H9 (cell line): ENCODE results near the gene PLXNA4. TPM values are rescaled to one million over a fixed set of nuclear protein-coding genes. Genes with fewer than 3 reads are reported as not detected.

ENCODE experiments used
- DNase-seq: peaks from one replicate; pipeline ENCODE4 v3.0.0-alpha.2; 2017
- H2AFZ ChIP-seq: one replicate; pipeline ENCODE4 v1.6.1; 2013; ENCODE audit warnings: mild to moderate bottlenecking, low read length, control low read depth, moderate library complexity
- H2AK5ac ChIP-seq: 2 replicates; pipeline ENCODE4 v1.6.1; 2013; ENCODE audit warnings: low read length, control low read depth, mixed read lengths; ENCODE audit not compliant: insufficient read length
- H2BK120ac ChIP-seq: one replicate; pipeline ENCODE4 v1.6.1; 2013; ENCODE audit warnings: low read depth, mild to moderate bottlenecking, low read length, control low read depth, inconsistent platforms; ENCODE audit not compliant: poor library complexity, severe bottlenecking
- H2BK12ac ChIP-seq: 2 replicates; pipeline ENCODE4 v1.6.1; 2013; ENCODE audit warnings: low read length, control low read depth, mixed read lengths, low read depth; ENCODE audit not compliant: insufficient read length
- H2BK15ac ChIP-seq: 2 replicates; pipeline ENCODE4 v1.6.1; 2013; ENCODE audit warnings: low read depth, low read length, control low read depth
- H2BK20ac ChIP-seq: one replicate; pipeline ENCODE4 v1.6.1; 2013; ENCODE audit warnings: low read depth, mild to moderate bottlenecking, low read length, control low read depth, inconsistent platforms; ENCODE audit not compliant: poor library complexity, severe bottlenecking
- H2BK5ac ChIP-seq: 2 replicates; pipeline ENCODE4 v1.6.1; 2013; ENCODE audit warnings: low read length, control low read depth, mixed read lengths; ENCODE audit not compliant: insufficient read length
- H3K14ac ChIP-seq: 2 replicates; pipeline ENCODE4 v1.6.1; 2013; ENCODE audit warnings: low read length, control low read depth; ENCODE audit not compliant: insufficient read depth
- H3K18ac ChIP-seq: 2 replicates; pipeline ENCODE4 v1.6.1; 2013; ENCODE audit warnings: low read depth, mild to moderate bottlenecking, mixed read lengths, low read length, control low read depth; ENCODE audit not compliant: insufficient read length
- H3K23ac ChIP-seq: 2 replicates; pipeline ENCODE4 v1.6.1; 2013; ENCODE audit warnings: low read length, control low read depth, mixed read lengths, low read depth; ENCODE audit not compliant: insufficient read length
- H3K23me2 ChIP-seq: 2 replicates; pipeline ENCODE4 v1.6.1; 2013; ENCODE audit warnings: low read depth, mild to moderate bottlenecking, mixed read lengths, low read length, control low read depth; ENCODE audit not compliant: insufficient read length, poor library complexity, severe bottlenecking
- H3K27ac ChIP-seq: 2 replicates; pipeline ENCODE4 v1.5.1; 2013; ENCODE audit warnings: low read length, control low read depth, mixed read lengths, low read depth; ENCODE audit not compliant: insufficient read length
- H3K27me3 ChIP-seq: 2 replicates; pipeline ENCODE4 v1.6.1; 2013; ENCODE audit warnings: low read length, control low read depth, inconsistent platforms; ENCODE audit not compliant: insufficient read depth
- H3K4ac ChIP-seq: 2 replicates; pipeline ENCODE4 v1.6.1; 2013; ENCODE audit warnings: low read depth, mild to moderate bottlenecking, control low read depth, inconsistent platforms, low read length, moderate library complexity
- H3K4me1 ChIP-seq: 2 replicates; pipeline ENCODE4 v1.6.1; 2013; ENCODE audit warnings: low read length, control low read depth, inconsistent platforms; ENCODE audit not compliant: insufficient read depth
- H3K4me2 ChIP-seq: 2 replicates; pipeline ENCODE4 v1.6.1; 2013; ENCODE audit warnings: low read length, control low read depth, mixed read lengths; ENCODE audit not compliant: insufficient read length, insufficient read depth
- H3K56ac ChIP-seq: 2 replicates; pipeline ENCODE4 v1.6.1; 2013; ENCODE audit warnings: low read depth, mild to moderate bottlenecking, mixed read lengths, low read length, control low read depth; ENCODE audit not compliant: insufficient read length
- H3K79me1 ChIP-seq: 2 replicates; pipeline ENCODE4 v1.6.1; 2013; ENCODE audit warnings: low read depth, mild to moderate bottlenecking, moderate library complexity, low read length, control low read depth, inconsistent platforms; ENCODE audit not compliant: insufficient read depth, poor library complexity, severe bottlenecking
- H3K79me2 ChIP-seq: 2 replicates; pipeline ENCODE4 v1.6.1; 2013; ENCODE audit warnings: low read length, control low read depth, inconsistent platforms; ENCODE audit not compliant: insufficient read depth
- H3K9ac ChIP-seq: 2 replicates; pipeline ENCODE4 v1.6.1; 2013; ENCODE audit warnings: low read length, control low read depth, mixed read lengths; ENCODE audit not compliant: insufficient read length; ENCODE audit errors: extremely low read depth
- H3K9me3 ChIP-seq: one replicate; pipeline ENCODE4 v1.6.1; 2013; ENCODE audit warnings: low read depth, low read length, inconsistent platforms; ENCODE audit not compliant: control insufficient read depth
- H3T11ph ChIP-seq: one replicate; pipeline ENCODE4 v1.6.1; 2013; ENCODE audit warnings: mild to moderate bottlenecking, low read length, control low read depth, inconsistent platforms
- H4K20me1 ChIP-seq: one replicate; pipeline ENCODE4 v1.6.1; 2013; ENCODE audit not compliant: control insufficient read depth, insufficient read length, insufficient read depth
- H4K5ac ChIP-seq: 2 replicates; pipeline ENCODE4 v1.6.1; 2013; ENCODE audit warnings: low read depth, mild to moderate bottlenecking, mixed read lengths, low read length, control low read depth; ENCODE audit not compliant: insufficient read length
- H4K8ac ChIP-seq: replicated peaks from 2 replicates; pipeline ENCODE4 v1.6.1; 2013; ENCODE audit warnings: low read length, control low read depth, mixed read lengths, low read depth; ENCODE audit not compliant: insufficient read length
- H4K91ac ChIP-seq: 2 replicates; pipeline ENCODE4 v1.6.1; 2013; ENCODE audit warnings: low read depth, mild to moderate bottlenecking, moderate library complexity, mixed read lengths, low read length, control low read depth; ENCODE audit not compliant: insufficient read length
- H3K27ac Mint-ChIP-seq, 3 experiments: 2 replicates in 2 of 3; 3 replicates in 1 of 3; pipeline ENCODE4 v1.8.0; 2020 to 2021; ENCODE audit warnings: mixed read lengths in 3 of 3, mild to moderate bottlenecking in 1 of 3, moderate library complexity in 1 of 3
- H3K27me3 Mint-ChIP-seq: 2 replicates; pipeline ENCODE4 v1.8.0; 2021; ENCODE audit warnings: low read depth, mild to moderate bottlenecking, moderate library complexity, mixed read lengths
- H3K36me3 Mint-ChIP-seq, 3 experiments: 2 replicates in 2 of 3; 3 replicates in 1 of 3; pipeline ENCODE4 v1.8.0; 2020 to 2021; ENCODE audit warnings: low read depth in 3 of 3, mixed read lengths in 3 of 3; ENCODE audit not compliant: insufficient read depth in 1 of 3
- H3K4me1 Mint-ChIP-seq, 2 experiments: 2 replicates each; pipeline ENCODE4 v1.8.0; 2020; ENCODE audit warnings: mixed read lengths in 2 of 2
- H3K4me3 Mint-ChIP-seq, 2 experiments: 2 replicates in 1 of 2; 3 replicates in 1 of 2; pipeline ENCODE4 v1.8.0; 2020 to 2021; ENCODE audit warnings: mild to moderate bottlenecking in 2 of 2, mixed read lengths in 2 of 2, moderate library complexity in 1 of 2
- H3K9me3 Mint-ChIP-seq, 2 experiments: 2 replicates in 1 of 2; 3 replicates in 1 of 2; pipeline ENCODE4 v1.8.0; 2020; ENCODE audit warnings: mild to moderate bottlenecking in 2 of 2, mixed read lengths in 2 of 2, moderate library complexity in 1 of 2
- WGBS: extraction: QIAGEN DNeasy Blood & Tissue Kit; methylation state at CpG from one replicate; pipeline ENCODE4 v1.1.7; 2013; ENCODE audit warnings: missing lambda C conversion rate, low lambda C conversion rate, mixed read lengths; ENCODE audit not compliant: insufficient read length; ENCODE audit errors: extremely low coverage; 5-methylcytosine and 5-hydroxymethylcytosine counted together
- total RNA-seq: library from RNA; stranded (reverse); gene quantifications from 2 replicates; pipeline ENCODE4 v1.2.1, GENCODE V29; 2021
- TF ChIP-seq, protein P1 (sequence below): fragments of 200-600 bp; sonication (generic); conservative IDR thresholded peaks from 3 replicates; pipeline ENCODE4 v1.8.0; 2021; ENCODE audit warnings: antibody characterized with exemption, mild to moderate bottlenecking

PLXNA4 gene
- total RNA-seq, 1 experiment from 2014 or later: 0.35 TPM

DNA sequence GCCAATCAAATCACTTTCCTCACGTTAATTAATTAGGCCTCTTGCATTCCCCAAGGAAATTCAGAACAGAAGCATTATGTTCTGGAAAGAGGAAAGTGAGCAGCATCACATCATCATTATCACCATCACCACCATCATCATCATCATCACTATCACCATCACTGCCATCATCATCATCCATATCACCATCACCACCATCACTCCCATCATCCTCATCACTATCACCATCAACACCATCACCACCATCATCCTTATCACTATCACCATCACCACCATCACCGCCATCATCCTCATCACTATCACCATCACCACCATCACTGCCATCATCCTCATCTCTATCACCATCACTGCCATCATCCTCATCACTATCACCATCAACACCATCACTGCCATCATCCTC lies 31.4 kb upstream of the PLXNA4 start:
- Histone ChIP-seq H4K5ac (no peak overlapping the region), H3K27me3 (no peaks in the 10 kb centered on the region), H3K14ac (no peak overlapping the region), H3K23me2 (no peaks in the 10 kb centered on the region), H2BK12ac (no peak overlapping the region), H3K23ac (no peak overlapping the region), H3K9me3 (no peaks in the 10 kb centered on the region), H4K8ac (no peak overlapping the region), H3K56ac (no peak overlapping the region), H2BK20ac (no peak overlapping the region), H3K79me1 (no peaks in the 10 kb centered on the region), H2BK15ac (no peak overlapping the region), H3K4ac (no peak overlapping the region), H3K9ac (no peak overlapping the region), H3T11ph (no peak overlapping the region), H3K18ac (no peak overlapping the region), H2BK120ac (no peak overlapping the region), H2AFZ (no peak overlapping the region), H3K4me1 (peaks cover 3% of the 10 kb centered on the region; the same call in 1 of the 2 replicates), H4K91ac (no peak overlapping the region), H3K79me2 (no peaks in the 10 kb centered on the region), H2BK5ac (no peak overlapping the region), H3K4me2 (no peak overlapping the region), H2AK5ac (no peak overlapping the region), H3K27ac (no peak overlapping the region), H4K20me1 (no peaks in the 10 kb centered on the region)
- peaks cover 9% of the 10 kb centered on the region for H3K27me3 Mint-ChIP-seq
- no peak for DNase-seq
- no peak overlapping the region for H3K27ac Mint-ChIP-seq
- no peak overlapping the region for H3K4me3 Mint-ChIP-seq
- no CpG with 5 or more reads among the region's 2 CpGs for WGBS
- TF ChIP-seq, protein P1, sequence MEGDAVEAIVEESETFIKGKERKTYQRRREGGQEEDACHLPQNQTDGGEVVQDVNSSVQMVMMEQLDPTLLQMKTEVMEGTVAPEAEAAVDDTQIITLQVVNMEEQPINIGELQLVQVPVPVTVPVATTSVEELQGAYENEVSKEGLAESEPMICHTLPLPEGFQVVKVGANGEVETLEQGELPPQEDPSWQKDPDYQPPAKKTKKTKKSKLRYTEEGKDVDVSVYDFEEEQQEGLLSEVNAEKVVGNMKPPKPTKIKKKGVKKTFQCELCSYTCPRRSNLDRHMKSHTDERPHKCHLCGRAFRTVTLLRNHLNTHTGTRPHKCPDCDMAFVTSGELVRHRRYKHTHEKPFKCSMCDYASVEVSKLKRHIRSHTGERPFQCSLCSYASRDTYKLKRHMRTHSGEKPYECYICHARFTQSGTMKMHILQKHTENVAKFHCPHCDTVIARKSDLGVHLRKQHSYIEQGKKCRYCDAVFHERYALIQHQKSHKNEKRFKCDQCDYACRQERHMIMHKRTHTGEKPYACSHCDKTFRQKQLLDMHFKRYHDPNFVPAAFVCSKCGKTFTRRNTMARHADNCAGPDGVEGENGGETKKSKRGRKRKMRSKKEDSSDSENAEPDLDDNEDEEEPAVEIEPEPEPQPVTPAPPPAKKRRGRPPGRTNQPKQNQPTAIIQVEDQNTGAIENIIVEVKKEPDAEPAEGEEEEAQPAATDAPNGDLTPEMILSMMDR: no peak
- no peaks in the 10 kb centered on the region for H3K36me3 Mint-ChIP-seq
- 0 out of 4 replicates have a peak, but pooled peaks cover 2 to 3% of the 10 kb centered on the region in 2 experiments for H3K4me1 Mint-ChIP-seq
- no peaks in the 10 kb centered on the region for H3K9me3 Mint-ChIP-seq
